H1 (cell line): ENCODE data around the gene GRID2. TPM values are rescaled to one million over a fixed set of nuclear protein-coding genes. Genes with fewer than 3 reads are reported as not detected.
"Not testable (repeated sequence)": the region's sequence is repeated elsewhere in the genome, so short reads cannot be mapped to it uniquely, and the experiment has no call there.

Source experiments
- CTCF ChIA-PET: fragments of 300-600 bp; sonication (Branson Sonifier 250); formaldehyde crosslinking; loops from one replicate; lab custom pipeline; 2021; ENCODE audit not compliant: partially characterized antibody; lab: Charles Lee
- POLR2A ChIA-PET: fragments of 300-600 bp; sonication (Branson Sonifier 250); formaldehyde crosslinking; loops from one replicate; lab custom pipeline; 2021; ENCODE audit warnings: inconsistent platforms; ENCODE audit not compliant: partially characterized antibody; lab: Charles Lee
- DNase-seq, 2 experiments: peaks; one replicate each; pipeline versions ENCODE4 v3.0.0 to v3.0.0-alpha.2; 2010 to 2022; ENCODE audit warnings: low spot score in 2 of 2, low read depth in 1 of 2, mixed read lengths in 1 of 2
- FAIRE-seq: peaks from 2 replicates; lab custom pipeline; 2011; peaks lifted over from hg19 to GRCh38; lab: Jason Lieb, UNC
- H2AFZ ChIP-seq: 2 replicates; pipeline ENCODE4 v1.8.1; 2012; ENCODE audit warnings: low read length, inconsistent platforms
- H2AK5ac ChIP-seq: 2 replicates; pipeline ENCODE4 v1.6.1; 2013; ENCODE audit warnings: low read depth, low read length
- H2BK120ac ChIP-seq: replicated peaks from 2 replicates; pipeline ENCODE3; 2013; ENCODE audit warnings: low read depth, low read length, inconsistent platforms
- H2BK12ac ChIP-seq: 2 replicates; pipeline ENCODE4 v1.6.1; 2013; ENCODE audit warnings: low read depth, low read length
- H2BK15ac ChIP-seq: 2 replicates; pipeline ENCODE4 v1.6.1; 2013; ENCODE audit warnings: low read length
- H2BK20ac ChIP-seq: 2 replicates; pipeline ENCODE4 v1.6.1; 2013; ENCODE audit warnings: low read length
- H2BK5ac ChIP-seq: 2 replicates; pipeline ENCODE4 v1.6.1; 2013; ENCODE audit warnings: low read depth, low read length
- H3K14ac ChIP-seq: 2 replicates; pipeline ENCODE4 v1.6.1; 2013; ENCODE audit warnings: inconsistent platforms; ENCODE audit not compliant: insufficient read length
- H3K18ac ChIP-seq: 2 replicates; pipeline ENCODE4 v1.6.1; 2013; ENCODE audit warnings: low read length; ENCODE audit errors: extremely low read depth
- H3K23ac ChIP-seq: 2 replicates; pipeline ENCODE4 v1.6.1; 2013; ENCODE audit warnings: inconsistent platforms; ENCODE audit not compliant: insufficient read length
- H3K23me2 ChIP-seq: 2 replicates; pipeline ENCODE4 v1.6.1; 2013; ENCODE audit warnings: low read depth, low read length
- H3K27ac ChIP-seq: 2 replicates; pipeline ENCODE4 v1.6.1; 2011; ENCODE audit warnings: low read depth, low read length, inconsistent platforms
- H3K27me3 ChIP-seq, 4 experiments: replicated peaks in 1 of 4; 1 replicate in 1 of 4; 2 replicates in 3 of 4; pipeline versions ENCODE4 v1.6.1 to v1.8.1; 2011 to 2013; ENCODE audit warnings: low read length in 3 of 4, mild to moderate bottlenecking in 3 of 4, inconsistent platforms in 2 of 4, mixed read lengths in 2 of 4, moderate library complexity in 1 of 4; ENCODE audit not compliant: control insufficient read depth in 3 of 4, insufficient read depth in 3 of 4; ENCODE audit errors: extremely low read depth in 1 of 4
- H3K36me3 ChIP-seq, 4 experiments: 2 replicates each; pipeline versions ENCODE4 v1.6.1 to v1.8.1; 2011 to 2013; ENCODE audit warnings: mild to moderate bottlenecking in 4 of 4, low read length in 3 of 4, moderate library complexity in 2 of 4, control low read depth in 1 of 4, inconsistent platforms in 1 of 4; ENCODE audit not compliant: insufficient read depth in 4 of 4, control insufficient read depth in 2 of 4
- H3K4ac ChIP-seq: replicated peaks from 2 replicates; pipeline ENCODE3; 2013; ENCODE audit warnings: low read length, low read depth, mixed read lengths, inconsistent platforms; ENCODE audit not compliant: insufficient read length
- H3K4me1 ChIP-seq, 4 experiments: replicated peaks in 1 of 4; 1 replicate in 1 of 4; 2 replicates in 3 of 4; pipeline versions ENCODE4 v1.6.1 to v1.8.1; 2011 to 2013; ENCODE audit warnings: low read length in 3 of 4, inconsistent platforms in 2 of 4, mixed read lengths in 1 of 4; ENCODE audit not compliant: insufficient read depth in 4 of 4, control insufficient read depth in 3 of 4
- H3K4me2 ChIP-seq, 2 experiments: 2 replicates each; pipeline versions ENCODE4 v1.6.1 to v1.8.1; 2011 to 2013; ENCODE audit warnings: low read depth in 2 of 2, low read length in 2 of 2, control low read depth in 1 of 2, inconsistent platforms in 1 of 2, mild to moderate bottlenecking in 1 of 2; ENCODE audit not compliant: insufficient read depth in 1 of 2
- H3K4me3 ChIP-seq, 4 experiments: fragments of 200-600, 300-600 bp in 1 of 4; sonication (generic), shearing (Covaris generic), sonication (Bioruptor Twin) in 1 of 4; 2 replicates each; pipeline versions ENCODE4 v1.5.1 to v1.8.1; 2011 to 2016; ENCODE audit warnings: low read length in 4 of 4, low read depth in 3 of 4, control low read depth in 2 of 4, inconsistent platforms in 2 of 4, mild to moderate bottlenecking in 2 of 4, mixed read lengths in 1 of 4, moderate library complexity in 1 of 4; ENCODE audit not compliant: insufficient read depth in 2 of 4; ENCODE audit errors: extremely low read depth in 1 of 4
- H3K56ac ChIP-seq: replicated peaks from 2 replicates; pipeline ENCODE3; 2013; ENCODE audit warnings: low read depth, mild to moderate bottlenecking, mixed read lengths, low read length, inconsistent platforms; ENCODE audit not compliant: insufficient read length
- H3K79me1 ChIP-seq: 2 replicates; pipeline ENCODE4 v1.6.1; 2013; ENCODE audit warnings: low read depth, low read length, control low read depth
- H3K79me2 ChIP-seq, 2 experiments: 2 replicates each; pipeline versions ENCODE4 v1.6.1 to v1.8.1; 2012 to 2013; ENCODE audit warnings: low read length in 2 of 2, mild to moderate bottlenecking in 2 of 2, inconsistent platforms in 1 of 2; ENCODE audit not compliant: insufficient read depth in 2 of 2, control insufficient read depth in 1 of 2
- H3K9ac ChIP-seq, 4 experiments: replicated peaks in 1 of 4; 1 replicate in 1 of 4; 2 replicates in 3 of 4; pipeline versions ENCODE4 v1.6.1 to v1.8.1; 2011 to 2013; ENCODE audit warnings: low read depth in 3 of 4, low read length in 3 of 4, control low read depth in 2 of 4, mild to moderate bottlenecking in 2 of 4, moderate library complexity in 2 of 4, inconsistent platforms in 1 of 4; ENCODE audit errors: extremely low read depth in 1 of 4
- H3K9me3 ChIP-seq, 2 experiments: 2 replicates each; pipeline versions ENCODE4 v1.6.1 to v1.8.1; 2012 to 2013; ENCODE audit warnings: mild to moderate bottlenecking in 2 of 2, moderate library complexity in 2 of 2, control low read depth in 1 of 2, inconsistent platforms in 1 of 2, low read depth in 1 of 2, low read length in 1 of 2, mixed read lengths in 1 of 2; ENCODE audit not compliant: insufficient read depth in 2 of 2
- H4K20me1 ChIP-seq, 2 experiments: replicated peaks in 1 of 2; 2 replicates each; pipeline versions ENCODE3 to v1.8.1; 2011 to 2013; ENCODE audit warnings: inconsistent platforms in 2 of 2, low read length in 2 of 2, mild to moderate bottlenecking in 1 of 2; ENCODE audit not compliant: insufficient read depth in 2 of 2, control insufficient read depth in 1 of 2
- H4K5ac ChIP-seq: 2 replicates; pipeline ENCODE4 v1.6.1; 2013; ENCODE audit warnings: low read length, low read depth, mixed read lengths, inconsistent platforms; ENCODE audit not compliant: insufficient read length
- H4K8ac ChIP-seq: 2 replicates; pipeline ENCODE4 v1.8.0; 2013; ENCODE audit warnings: mild to moderate bottlenecking, moderate library complexity, low read length, inconsistent platforms; ENCODE audit not compliant: insufficient read depth; ENCODE audit errors: extremely low read depth
- H4K91ac ChIP-seq: replicated peaks from 2 replicates; pipeline ENCODE3; 2013; ENCODE audit warnings: low read length, mixed read lengths, inconsistent platforms; ENCODE audit not compliant: insufficient read length
- HDAC2 ChIP-seq, 2 experiments: fragments of 300-600 bp in 1 of 2; sonication (generic) in 1 of 2; IDR thresholded peaks; 2 replicates each; pipeline ENCODE4 v1.6.1; 2011 to 2012; ENCODE audit warnings: low read depth in 2 of 2, low read length in 2 of 2, mild to moderate bottlenecking in 2 of 2, moderate library complexity in 2 of 2, borderline replicate concordance in 1 of 2, inconsistent platforms in 1 of 2
- POLR2A ChIP-seq, 2 experiments: IDR thresholded peaks; 1 replicate in 1 of 2; 2 replicates in 1 of 2; pipeline ENCODE4 v1.6.1; 2011; ENCODE audit warnings: low read depth in 2 of 2, low read length in 2 of 2, mild to moderate bottlenecking in 2 of 2; ENCODE audit errors: control extremely low read depth in 1 of 2
- SIN3A ChIP-seq, 2 experiments: IDR thresholded peaks in 1 of 2; conservative IDR thresholded peaks in 1 of 2; 2 replicates each; pipeline ENCODE4 v1.6.1; 2011 to 2012; ENCODE audit warnings: low read length in 2 of 2, improper control_type of control experiment in 1 of 2, low read depth in 1 of 2, mild to moderate bottlenecking in 1 of 2
- TAF1 ChIP-seq: IDR thresholded peaks from 2 replicates; pipeline ENCODE4 v1.6.1; 2011; ENCODE audit warnings: mild to moderate bottlenecking, low read depth, low read length
- WGBS, 2 experiments: shearing (Covaris generic) in 1 of 2; methylation state at CpG; one replicate each; pipeline versions ENCODE4 v1.1.6 to v1.1.7; 2013 to 2015; ENCODE audit warnings: low lambda C conversion rate in 2 of 2, mixed read lengths in 2 of 2, inconsistent platforms in 1 of 2, low coverage in 1 of 2, missing lambda C conversion rate in 1 of 2; ENCODE audit not compliant: insufficient replicate concordance in 2 of 2, insufficient coverage in 1 of 2, insufficient read length in 1 of 2; ENCODE audit errors: extremely low coverage in 1 of 2, missing lambda C conversion rate in 1 of 2; 5-methylcytosine and 5-hydroxymethylcytosine counted together
- polyA plus RNA-seq, 7 experiments: library from polyadenylated mRNA; depleted of rRNA in 3 of 7; stranded (reverse) in 5 of 7; unstranded in 2 of 7; fragments of >200 nt in 5 of 7; fragments of 200-250 nt in 2 of 7; gene quantifications; 1 replicate in 5 of 7; 2 replicates in 1 of 7; 4 replicates in 1 of 7; pipeline versions ENCODE4 v1.2.1 to v1.2.3, GENCODE V29; 2011 to 2013; ENCODE audit warnings: missing spikeins in 2 of 7, mixed read lengths in 2 of 7
- total RNA-seq: library from RNA; stranded (reverse); fragmentation: NEBNext Ultra II Directional; extraction: Animal tissue kit (Norgen Biotek cat#: 25700); gene quantifications from 2 replicates; pipeline ENCODE4 v1.2.1, GENCODE V29; 2021

GRID2 gene
- total and polyA plus RNA-seq, 2 of the 8 experiments (the other 6 are each of a cell fraction or from before 2014, with no cell fraction given), result 31.1 to 81.9 TPM

GRCh38 chr4:92277057-92277881 lies 26.5 kb upstream of the GRID2 start:
- Histone ChIP-seq H3K36me3 (peaks cover 0 to 26% (median 10%) of the 10 kb centered on the region in 4 experiments; a peak in 5 of 8 replicates), H3K4me2 (peak overlapping the region; percentile 58 to 64), H2BK120ac (peak overlapping the region; percentile 81), H3K27ac (peak overlapping the region; percentile 67; the same call in 1 of the 2 replicates), H3K4me1 (peaks cover 0 to 12% (median 1%) of the 10 kb centered on the region in 4 experiments; a peak in 3 of 7 replicates), H3K9ac (peak overlapping the region in 3 of 4 experiments; percentile 49 to 77 (median 71); a peak in 6 of 7 replicates), H3K18ac (peak overlapping the region; percentile 71), H4K5ac (peak overlapping the region; percentile 94), H2BK20ac (peak overlapping the region; percentile 96), H2BK5ac (peak overlapping the region; percentile 80; the same call in 1 of the 2 replicates), H3K79me2 (peaks cover 0 to 69% of the 10 kb centered on the region in 2 experiments; a peak in 2 of 4 replicates), H3K4me3 (peak overlapping the region; percentile 59 to 97 (median 78)), H4K91ac (peak overlapping the region; percentile 88)
- H4K20me1 ChIP-seq, H3K79me1 ChIP-seq, H3K23ac ChIP-seq, H2BK12ac ChIP-seq, H3K56ac ChIP-seq, H2BK15ac ChIP-seq, H3K9me3 ChIP-seq, H3K27me3 ChIP-seq, H3K4ac ChIP-seq, H2AK5ac ChIP-seq, H2AFZ ChIP-seq, H3K14ac ChIP-seq, H3K23me2 ChIP-seq, H4K8ac ChIP-seq: not testable (repeated sequence)
- FAIRE-seq, result peak; percentile 36
- CTCF ChIA-PET, result interaction anchor here (0.7 kb wide), 1 partner anchor 302 kb away, joined by 3 read pairs; no protein-coding TSS in a partner anchor
- DNase-seq, result peak in 1 of 2 experiments; percentile 27
- TF ChIP-seq HDAC2 (IDR thresholded peaks at IDR 0.05; ENCODE audit: borderline replicate concordance in 1 of 2, low read depth in 2 of 2, low read length in 2 of 2), result 0 out of 4 replicates have a peak, but pooled peaks of 1 of the 2 experiments have one; percentile 64
- 0 out of 4 replicates have a peak, but pooled peaks of 1 of the 2 experiments have one; percentile 67 for TF ChIP-seq SIN3A (conservative IDR thresholded peaks at IDR 0.05 in 1 of 2, IDR thresholded peaks at IDR 0.05 in 1 of 2; ENCODE audit: low read depth in 1 of 2, low read length in 2 of 2)
- peak; percentile 45; the same call in 1 of the 2 replicates for TF ChIP-seq TAF1
- peak; percentile 53 to 64 for TF ChIP-seq POLR2A (IDR thresholded peaks at IDR 0.05; ENCODE audit: control extremely low read depth in 1 of 2, low read depth in 2 of 2, low read length in 2 of 2)
- POLR2A ChIA-PET, result interaction anchor here (0.7 to 3.5 kb wide), 3 partner anchors 27 to 170 kb away, joined by 3 to 36 read pairs (median 5); partner anchors contain the start of gene GRID2
- WGBS, 2 experiments, result 0% methylated on average over 8 of the region's 8 CpGs; no CpG with 5 or more reads in 1 of the 2 experiments
